Measurements from ENCODE around the gene TAB2.

GRCh38 chr6:149275621-149276020, 41.9 kb upstream of the TAB2 start:
- TF ChIP-seq, protein P1, sequence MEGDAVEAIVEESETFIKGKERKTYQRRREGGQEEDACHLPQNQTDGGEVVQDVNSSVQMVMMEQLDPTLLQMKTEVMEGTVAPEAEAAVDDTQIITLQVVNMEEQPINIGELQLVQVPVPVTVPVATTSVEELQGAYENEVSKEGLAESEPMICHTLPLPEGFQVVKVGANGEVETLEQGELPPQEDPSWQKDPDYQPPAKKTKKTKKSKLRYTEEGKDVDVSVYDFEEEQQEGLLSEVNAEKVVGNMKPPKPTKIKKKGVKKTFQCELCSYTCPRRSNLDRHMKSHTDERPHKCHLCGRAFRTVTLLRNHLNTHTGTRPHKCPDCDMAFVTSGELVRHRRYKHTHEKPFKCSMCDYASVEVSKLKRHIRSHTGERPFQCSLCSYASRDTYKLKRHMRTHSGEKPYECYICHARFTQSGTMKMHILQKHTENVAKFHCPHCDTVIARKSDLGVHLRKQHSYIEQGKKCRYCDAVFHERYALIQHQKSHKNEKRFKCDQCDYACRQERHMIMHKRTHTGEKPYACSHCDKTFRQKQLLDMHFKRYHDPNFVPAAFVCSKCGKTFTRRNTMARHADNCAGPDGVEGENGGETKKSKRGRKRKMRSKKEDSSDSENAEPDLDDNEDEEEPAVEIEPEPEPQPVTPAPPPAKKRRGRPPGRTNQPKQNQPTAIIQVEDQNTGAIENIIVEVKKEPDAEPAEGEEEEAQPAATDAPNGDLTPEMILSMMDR (IDR thresholded peaks at IDR 0.05; ENCODE audit: insufficient read depth, low read depth, low read length) = no peak
- no peak for TF ChIP-seq EZH2 (IDR thresholded peaks at IDR 0.05; ENCODE audit: insufficient read depth, low read length)
